GM13976 (cell line): ENCODE data around the gene CLDN22.
"Not testable (repeated sequence)": the region's sequence is repeated elsewhere in the genome, so short reads cannot be mapped to it uniquely, and the experiment has no call there.

Source experiments
- DNase-seq: peaks from one replicate; pipeline ENCODE4 v3.0.0; 2012; ENCODE audit warnings: low spot score
- in situ Hi-C: fragments of 300-500 bp; cut with MboI; formaldehyde crosslinking; loops from one replicate; pipeline ENCODE4 v1.12.0; 2022; ENCODE audit warnings: low sequenced_read_pairs, mixed read lengths, inconsistent platforms; ENCODE audit not compliant: unreplicated experiment
- TF ChIP-seq, protein P1 (sequence below): IDR thresholded peaks from 2 replicates; pipeline ENCODE4 v1.5.1; 2012; ENCODE audit warnings: borderline replicate concordance, mild to moderate bottlenecking; ENCODE audit not compliant: insufficient read depth; ENCODE audit errors: extremely low read depth, missing control alignments, control extremely low read depth

Gene CLDN22

DNA sequence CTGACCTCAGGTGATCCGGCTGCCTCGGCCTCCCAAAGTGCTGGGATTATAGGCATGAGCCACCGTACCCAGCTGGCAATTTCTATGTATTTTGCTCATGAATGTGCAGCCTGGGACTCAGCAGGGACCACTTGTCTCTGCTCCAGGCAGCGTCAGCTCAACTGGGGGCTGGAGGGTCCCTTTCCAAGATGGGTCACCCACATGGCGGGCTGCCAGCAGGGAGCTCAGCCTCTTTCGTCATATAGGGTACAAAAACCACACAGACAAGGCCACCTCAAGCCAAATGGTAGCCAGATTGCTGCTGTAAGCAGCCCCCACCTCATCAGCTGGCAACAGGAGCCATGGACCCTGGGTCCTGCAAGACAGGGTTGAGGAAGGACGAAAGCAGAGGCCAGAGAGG, 4.5 kb upstream of the CLDN22 start:
- DNase-seq = no peak
- in situ Hi-C loops = no loop called here
- TF ChIP-seq, protein P1, sequence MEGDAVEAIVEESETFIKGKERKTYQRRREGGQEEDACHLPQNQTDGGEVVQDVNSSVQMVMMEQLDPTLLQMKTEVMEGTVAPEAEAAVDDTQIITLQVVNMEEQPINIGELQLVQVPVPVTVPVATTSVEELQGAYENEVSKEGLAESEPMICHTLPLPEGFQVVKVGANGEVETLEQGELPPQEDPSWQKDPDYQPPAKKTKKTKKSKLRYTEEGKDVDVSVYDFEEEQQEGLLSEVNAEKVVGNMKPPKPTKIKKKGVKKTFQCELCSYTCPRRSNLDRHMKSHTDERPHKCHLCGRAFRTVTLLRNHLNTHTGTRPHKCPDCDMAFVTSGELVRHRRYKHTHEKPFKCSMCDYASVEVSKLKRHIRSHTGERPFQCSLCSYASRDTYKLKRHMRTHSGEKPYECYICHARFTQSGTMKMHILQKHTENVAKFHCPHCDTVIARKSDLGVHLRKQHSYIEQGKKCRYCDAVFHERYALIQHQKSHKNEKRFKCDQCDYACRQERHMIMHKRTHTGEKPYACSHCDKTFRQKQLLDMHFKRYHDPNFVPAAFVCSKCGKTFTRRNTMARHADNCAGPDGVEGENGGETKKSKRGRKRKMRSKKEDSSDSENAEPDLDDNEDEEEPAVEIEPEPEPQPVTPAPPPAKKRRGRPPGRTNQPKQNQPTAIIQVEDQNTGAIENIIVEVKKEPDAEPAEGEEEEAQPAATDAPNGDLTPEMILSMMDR = no peak

DNA sequence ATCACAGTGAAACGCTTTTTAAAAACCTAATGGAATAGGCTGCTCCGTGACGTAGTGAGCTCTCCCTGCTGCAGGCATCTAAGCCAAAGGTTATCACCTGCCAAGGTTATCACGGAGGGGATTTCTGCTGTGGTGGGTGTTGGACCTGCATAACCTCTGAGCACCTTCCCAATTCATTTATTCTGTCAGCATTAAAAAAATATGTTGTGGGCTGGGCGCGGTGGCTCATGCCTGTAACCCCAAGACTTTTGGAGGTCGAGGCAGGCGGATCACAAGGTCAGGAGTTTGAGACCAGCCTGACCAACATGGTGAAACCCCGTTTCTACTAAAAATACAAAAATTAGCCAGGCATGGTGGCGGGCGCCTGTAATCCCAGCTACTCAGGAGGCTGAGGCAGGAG, 4.0 kb upstream of the CLDN22 start:
- DNase-seq, in situ Hi-C loops: not testable (repeated sequence)

DNA sequence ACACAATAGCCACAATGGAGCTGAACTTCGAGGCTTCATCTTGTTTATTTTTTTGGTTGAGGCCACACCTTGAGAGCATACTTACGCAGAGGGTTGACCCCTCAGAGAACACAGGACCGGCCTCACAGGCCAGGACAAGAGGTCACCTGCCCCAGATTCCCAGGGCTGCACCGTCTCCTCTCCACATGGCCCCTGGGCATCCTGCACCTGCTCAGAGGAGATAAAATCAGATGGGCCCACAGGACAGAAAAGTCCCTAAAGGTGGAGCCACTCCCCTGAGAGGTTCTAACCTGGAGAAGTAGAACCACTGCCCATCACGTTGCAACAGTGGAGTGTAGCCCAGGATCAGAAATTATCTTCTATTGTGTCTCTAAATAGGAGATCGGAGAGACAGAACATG, 3.2 kb upstream of the CLDN22 start:
- DNase-seq = no peak
- in situ Hi-C loops = no loop called here
- TF ChIP-seq, protein P1 = no peak

DNA sequence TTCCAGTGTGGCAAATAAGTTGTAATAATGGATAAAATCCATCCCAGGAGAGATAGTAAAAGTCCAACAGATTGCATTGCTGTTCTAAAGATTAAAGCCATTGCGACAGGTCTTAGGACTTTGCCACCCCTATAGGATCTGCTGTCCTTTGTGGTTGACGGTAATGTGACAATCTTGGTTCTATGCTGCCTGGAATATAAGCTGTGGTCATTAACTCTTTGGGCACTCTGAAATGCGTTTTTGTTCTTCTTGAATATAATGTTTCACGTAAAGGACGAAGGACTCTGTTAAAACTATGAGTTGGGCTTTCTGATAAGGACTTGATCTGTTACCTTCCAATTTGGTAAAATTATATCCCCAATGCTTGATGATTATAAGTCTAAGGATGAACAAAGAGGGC, 2.2 kb upstream of the CLDN22 start, which contains the start of gene CLDN24:
CLDN24 (minus strand) TSS at position 101 of the 400 bp plus-strand sequence; CDS start at position 101, 0 bp downstream.
- TF ChIP-seq, protein P1 = no peak
- in situ Hi-C loops = no loop called here
- no peak for DNase-seq

DNA sequence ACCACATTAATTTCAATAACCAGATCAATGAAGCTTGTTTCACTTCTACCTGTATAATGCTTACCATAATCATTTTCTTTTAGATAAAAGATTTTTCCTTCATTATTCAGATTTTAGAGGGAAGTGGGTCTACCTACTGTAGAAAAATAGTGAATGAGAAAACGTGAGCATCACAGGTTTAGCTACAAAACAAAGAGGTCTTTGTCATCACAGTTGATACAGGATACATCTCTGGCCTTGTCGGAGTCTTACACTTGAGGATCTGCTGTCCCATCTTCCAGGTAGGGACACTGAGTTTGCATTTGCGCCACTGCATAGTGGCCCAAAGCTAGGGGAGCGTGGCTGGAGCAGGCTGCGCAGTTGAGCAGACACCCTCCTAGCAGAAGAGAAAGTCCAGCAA, 1.4 kb upstream of the CLDN22 start:
- DNase-seq = no peak
- in situ Hi-C loops = no loop called here
- TF ChIP-seq, protein P1 = no peak

DNA sequence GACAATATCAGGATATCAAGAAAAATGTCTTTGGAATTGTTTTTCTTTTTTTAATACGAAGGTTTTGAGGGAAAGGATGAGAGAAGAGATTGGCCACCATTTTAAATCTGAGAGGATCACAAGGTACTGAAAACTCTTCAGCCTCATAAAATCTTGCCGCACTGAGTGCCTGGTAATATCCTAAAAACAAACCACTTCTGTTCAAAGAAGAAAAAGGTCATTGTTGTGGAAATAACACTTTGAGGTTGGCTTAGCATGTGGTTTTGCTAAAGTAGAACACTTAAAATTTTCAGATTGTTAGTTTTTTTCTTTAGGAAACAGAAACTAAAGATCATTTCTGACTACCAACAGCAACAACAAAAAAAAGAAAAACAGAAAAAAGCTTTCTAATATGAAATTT, 1.0 kb upstream of the CLDN22 start:
- in situ Hi-C loops = no loop called here
- DNase-seq = peak; percentile 15
- TF ChIP-seq, protein P1 = no peak

DNA sequence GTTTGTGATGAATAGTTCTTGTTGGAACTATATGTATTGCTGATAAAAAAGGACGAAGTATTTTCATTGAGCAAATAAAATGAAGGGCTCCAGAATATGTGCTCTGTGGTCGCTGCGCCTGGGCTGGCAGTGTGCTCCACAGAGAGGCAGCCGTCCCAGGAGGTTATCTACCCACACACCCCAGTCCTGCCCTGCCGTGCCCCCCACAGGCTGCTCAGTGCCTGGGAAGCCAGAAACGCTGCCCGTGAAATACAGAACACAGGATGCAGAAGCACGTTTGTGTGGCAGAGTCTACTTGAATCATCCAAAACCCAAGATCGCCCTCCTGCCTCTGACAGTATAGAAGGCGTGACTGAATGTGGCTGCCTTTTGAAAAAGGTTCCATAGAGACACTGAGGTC, 1.4 kb downstream of the CLDN22 start:
- in situ Hi-C loops = no loop called here
- TF ChIP-seq, protein P1 = no peak
- no peak for DNase-seq
